ENCODE measurements around the gene TIFAB. TPM values are rescaled to one million over a fixed set of nuclear protein-coding genes. Genes with fewer than 3 reads are reported as not detected.

TIFAB gene
- total RNA-seq, 1 donor from 2014 or later = not detected

DNA sequence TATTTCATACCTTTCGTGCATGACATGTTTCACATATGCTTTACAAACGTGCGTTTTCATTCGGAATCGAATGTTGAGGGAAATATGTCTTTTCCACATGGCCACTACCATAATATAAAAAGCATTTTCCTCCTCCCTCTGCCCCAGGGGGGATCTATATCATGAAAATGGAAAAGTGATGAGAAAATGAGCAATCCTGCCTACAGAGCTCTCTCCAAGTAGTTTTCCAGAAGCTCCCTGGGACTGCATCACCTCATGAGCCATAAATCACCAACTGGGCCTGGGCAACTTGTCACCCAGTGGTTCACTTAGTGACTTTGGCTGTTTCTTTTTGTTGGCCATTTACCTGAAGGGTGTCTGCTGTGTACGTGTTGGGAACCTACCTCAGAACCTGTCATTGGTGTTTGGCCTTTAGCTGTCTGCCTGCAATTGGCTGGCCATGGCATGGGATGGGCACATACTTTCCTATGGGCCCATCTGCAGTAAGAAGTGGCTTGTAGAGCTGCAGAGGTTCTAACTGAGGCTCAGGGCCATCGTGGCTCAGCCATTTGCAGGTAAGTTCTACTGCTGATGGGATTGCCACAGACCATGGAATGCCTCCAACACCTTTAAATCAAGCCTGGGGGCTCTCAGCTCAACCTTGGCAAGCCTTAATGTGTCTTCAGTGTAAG is 9.5 kb upstream of the TIFAB start:
- H3K4me3 Mint-ChIP-seq (ENCODE audit: low read depth) = no peak overlapping the region
- no peaks in the 10 kb centered on the region for H3K36me3 Mint-ChIP-seq (ENCODE audit: insufficient read depth)
- no peaks in the 10 kb centered on the region for H3K9me3 Mint-ChIP-seq (ENCODE audit: low read depth)
- H3K27me3 Mint-ChIP-seq = peaks cover 67% of the 10 kb centered on the region
- TF ChIP-seq CTCF (IDR thresholded peaks at IDR 0.05; ENCODE audit: unreplicated experiment) = no peak
- DNase-seq (ENCODE audit: low spot score, unreplicated experiment) = no peak
- peaks cover 3% of the 10 kb centered on the region for H3K4me1 Mint-ChIP-seq (ENCODE audit: low read depth)
- H3K27ac Mint-ChIP-seq = no peak overlapping the region

- H3K27ac Mint-ChIP-seq = no peak overlapping the region
- H3K4me3 Mint-ChIP-seq (ENCODE audit: low read depth) = no peak overlapping the region
- peaks cover 63% of the 10 kb centered on the region for H3K27me3 Mint-ChIP-seq
These were observed 8.3 kb upstream of the TIFAB start for GRCh38 chr5:135460246-135461033.

GRCh38 chr5:135458921-135459331 is 6.8 kb upstream of the TIFAB start:
- Mint-ChIP-seq H3K27ac (no peak overlapping the region), H3K4me1 (ENCODE audit: low read depth) (no peaks in the 10 kb centered on the region), H3K9me3 (ENCODE audit: low read depth) (no peaks in the 10 kb centered on the region), H3K36me3 (ENCODE audit: insufficient read depth) (no peaks in the 10 kb centered on the region), H3K4me3 (ENCODE audit: low read depth) (no peak overlapping the region), H3K27me3 (peaks cover 50% of the 10 kb centered on the region)
- TF ChIP-seq CTCF (IDR thresholded peaks at IDR 0.05; ENCODE audit: unreplicated experiment) = no peak
- no peak for DNase-seq (ENCODE audit: low spot score, unreplicated experiment)

More at GRCh38 chr5:135460246-135461033, 8.3 kb upstream of the TIFAB start:
- DNase-seq (ENCODE audit: low spot score, unreplicated experiment) = no peak
- Mint-ChIP-seq H3K9me3 (ENCODE audit: low read depth) (no peaks in the 10 kb centered on the region), H3K36me3 (ENCODE audit: insufficient read depth) (no peaks in the 10 kb centered on the region), H3K4me1 (ENCODE audit: low read depth) (no peaks in the 10 kb centered on the region)
- no peak for TF ChIP-seq CTCF (IDR thresholded peaks at IDR 0.05; ENCODE audit: unreplicated experiment)

DNA sequence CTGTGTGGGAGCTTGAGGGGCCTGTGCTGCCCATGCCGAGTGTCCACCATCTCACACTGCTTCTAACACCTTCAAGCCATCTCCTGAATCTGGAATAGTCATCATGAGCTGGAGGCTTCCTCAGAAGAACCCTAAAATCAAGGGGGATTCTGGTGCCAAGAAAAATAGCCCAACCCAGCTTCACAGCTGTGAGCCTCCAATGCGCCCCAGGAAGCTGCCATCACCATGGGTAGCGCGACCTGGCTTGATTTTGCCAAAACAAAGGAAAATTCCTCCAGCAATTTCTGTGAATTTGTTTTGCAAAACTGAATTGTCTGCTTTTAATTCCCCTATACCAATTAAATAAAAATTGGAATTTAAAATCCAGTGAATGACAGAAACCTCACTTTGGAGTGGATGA is 6.2 kb upstream of the TIFAB start:
- Mint-ChIP-seq H3K4me3 (ENCODE audit: low read depth) (no peak overlapping the region), H3K36me3 (ENCODE audit: insufficient read depth) (no peaks in the 10 kb centered on the region), H3K4me1 (ENCODE audit: low read depth) (no peaks in the 10 kb centered on the region), H3K9me3 (ENCODE audit: low read depth) (no peaks in the 10 kb centered on the region), H3K27me3 (peaks cover 46% of the 10 kb centered on the region), H3K27ac (no peak overlapping the region)
- no peak for TF ChIP-seq CTCF (IDR thresholded peaks at IDR 0.05; ENCODE audit: unreplicated experiment)
- no peak for DNase-seq (ENCODE audit: low spot score, unreplicated experiment)

GRCh38 chr5:135457424-135458071 is 5.4 kb upstream of the TIFAB start:
- DNase-seq (ENCODE audit: low spot score, unreplicated experiment) = peak; percentile 50
- Mint-ChIP-seq H3K4me3 (ENCODE audit: low read depth) (no peak overlapping the region), H3K27ac (no peak overlapping the region), H3K27me3 (peaks cover 47% of the 10 kb centered on the region), H3K9me3 (ENCODE audit: low read depth) (no peaks in the 10 kb centered on the region), H3K36me3 (ENCODE audit: insufficient read depth) (no peaks in the 10 kb centered on the region), H3K4me1 (ENCODE audit: low read depth) (no peaks in the 10 kb centered on the region)
- TF ChIP-seq CTCF (IDR thresholded peaks at IDR 0.05; ENCODE audit: unreplicated experiment) = peak; percentile 79
